Liver (tissue), 9 donors: Measurements from ENCODE around the gene CALML6. TPM values are rescaled to one million over a fixed set of nuclear protein-coding genes. Genes with fewer than 3 reads are reported as not detected.

Experiments used
- DNase-seq: peaks from one replicate; pipeline ENCODE4 v3.0.0-alpha.2; 2017; ENCODE audit warnings: low spot score
- H3K27ac ChIP-seq, 2 donors: one replicate each; pipeline ENCODE4 v1.7.0; 2013; ENCODE audit warnings: inconsistent platforms in 2 of 2, low read length in 2 of 2, control low read depth in 1 of 2, low read depth in 1 of 2, mild to moderate bottlenecking in 1 of 2
- H3K27me3 ChIP-seq, 4 donors: one replicate each; pipeline versions ENCODE4 v1.6.1 to v1.7.0; 2013; ENCODE audit warnings: low read length in 3 of 4, inconsistent platforms in 1 of 4, mild to moderate bottlenecking in 1 of 4, moderate library complexity in 1 of 4; ENCODE audit not compliant: control insufficient read depth in 4 of 4, insufficient read depth in 4 of 4
- H3K36me3 ChIP-seq, 4 donors: one replicate each; pipeline versions ENCODE4 v1.6.1 to v1.7.0; 2013; ENCODE audit warnings: low read length in 3 of 4, mild to moderate bottlenecking in 3 of 4, low read depth in 1 of 4, moderate library complexity in 1 of 4; ENCODE audit not compliant: control insufficient read depth in 4 of 4, insufficient read depth in 3 of 4
- H3K4me1 ChIP-seq, 4 donors: one replicate each; pipeline versions ENCODE4 v1.6.1 to v1.7.0; 2013; ENCODE audit warnings: low read length in 3 of 4, mild to moderate bottlenecking in 3 of 4, moderate library complexity in 1 of 4; ENCODE audit not compliant: control insufficient read depth in 4 of 4, insufficient read depth in 4 of 4
- H3K4me3 ChIP-seq, 3 donors: one replicate each; pipeline versions ENCODE4 v1.6.1 to v1.7.0; 2013; ENCODE audit warnings: low read length in 3 of 3, control low read depth in 1 of 3, low read depth in 1 of 3, mild to moderate bottlenecking in 1 of 3
- H3K9ac ChIP-seq, 2 donors: one replicate each; pipeline ENCODE4 v1.7.0; 2013; ENCODE audit warnings: low read length in 2 of 2, mild to moderate bottlenecking in 2 of 2, moderate library complexity in 2 of 2, control low read depth in 1 of 2, low read depth in 1 of 2
- H3K9me3 ChIP-seq, 4 donors: one replicate each; pipeline versions ENCODE4 v1.6.1 to v1.7.0; 2013; ENCODE audit warnings: low read length in 3 of 4; ENCODE audit not compliant: control insufficient read depth in 4 of 4
- ATF3 ChIP-seq: IDR thresholded peaks from 2 replicates; pipeline ENCODE4 v1.6.1; 2016; ENCODE audit warnings: antibody characterized with exemption
- CTCF ChIP-seq: fragments of 150-350 bp; IDR thresholded peaks from 2 replicates; pipeline ENCODE4 v1.5.1; 2017; ENCODE audit warnings: improper control_type of control experiment, low read depth, low read length; ENCODE audit not compliant: missing input control
- EGR1 ChIP-seq, 2 donors: IDR thresholded peaks; 2 replicates each; pipeline ENCODE4 v1.6.1; 2016 to 2018; ENCODE audit warnings: antibody characterized with exemption in 2 of 2, low read depth in 2 of 2
- FOXA2 ChIP-seq: IDR thresholded peaks from 2 replicates; pipeline ENCODE4 v1.6.1; 2016; ENCODE audit warnings: antibody characterized with exemption
- GABPA ChIP-seq, 2 donors: IDR thresholded peaks in 1 of 2; conservative IDR thresholded peaks in 1 of 2; 2 replicates each; pipeline ENCODE4 v1.6.1; 2016; ENCODE audit warnings: antibody characterized with exemption in 2 of 2, mild to moderate bottlenecking in 1 of 2, moderate library complexity in 1 of 2
- HNF4A ChIP-seq, 2 donors: conservative IDR thresholded peaks; 2 replicates each; pipeline ENCODE4 v1.6.1; 2016; ENCODE audit warnings: antibody characterized with exemption in 2 of 2, mild to moderate bottlenecking in 2 of 2
- MAX ChIP-seq: IDR thresholded peaks from 2 replicates; pipeline ENCODE4 v1.6.1; 2016; ENCODE audit warnings: antibody characterized with exemption
- NR2F2 ChIP-seq: IDR thresholded peaks from 2 replicates; pipeline ENCODE4 v1.6.1; 2016; ENCODE audit warnings: antibody characterized with exemption
- RAD21 ChIP-seq, 2 donors: IDR thresholded peaks; 2 replicates each; pipeline ENCODE4 v1.6.1; 2016; ENCODE audit warnings: antibody characterized with exemption in 2 of 2, mild to moderate bottlenecking in 2 of 2
- RXRA ChIP-seq, 2 donors: IDR thresholded peaks; 2 replicates each; pipeline ENCODE4 v1.6.1; 2017 to 2018; ENCODE audit warnings: antibody characterized with exemption in 2 of 2, mild to moderate bottlenecking in 1 of 2
- SP1 ChIP-seq: IDR thresholded peaks from 2 replicates; pipeline ENCODE4 v1.6.1; 2018; ENCODE audit warnings: antibody characterized with exemption, mild to moderate bottlenecking
- ZBTB33 ChIP-seq: IDR thresholded peaks from 2 replicates; pipeline ENCODE4 v1.6.1; 2016; ENCODE audit warnings: antibody characterized with exemption
- WGBS: extraction: QIAGEN DNeasy Blood & Tissue Kit; methylation state at CpG from one replicate; pipeline ENCODE4 v1.1.7; 2013; 5-methylcytosine and 5-hydroxymethylcytosine counted together
- polyA plus RNA-seq, 2 donors: library from polyadenylated mRNA; stranded (reverse) in 1 of 2; unstranded in 1 of 2; fragments of 200-250 nt in 1 of 2; fragments of >200 nt in 1 of 2; fragmentation: Nextera tagmentation in 1 of 2; extraction: Ambion mirVana in 1 of 2; gene quantifications; one replicate each; pipeline versions ENCODE4 v1.2.1 to v1.2.3, GENCODE V29; 2013 to 2015
- total RNA-seq, 2 donors: library from RNA; depleted of rRNA; stranded (reverse); fragments of >200 nt; gene quantifications; one replicate each; pipeline ENCODE4 v1.2.3, GENCODE V29; 2014
- donor health status: healthy.
- donor health status: healthy.
- donor health status: healthy.
- donor health status: healthy.
- donor health status: healthy.

CALML6 gene
- total and polyA plus RNA-seq, 4 donors, result 0.15 to 0.67 (median 0.47) TPM; not detected in 1

- Histone ChIP-seq H3K4me3 (no peak overlapping the region), H3K9me3 (no peaks in the 10 kb centered on the region), H3K4me1 (peaks cover 4 to 20% (median 14%) of the 10 kb centered on the region in 4 donors), H3K27me3 (no peaks in the 10 kb centered on the region), H3K27ac (no peak overlapping the region), H3K36me3 (no peaks in the 10 kb centered on the region), H3K9ac (peak overlapping the region in 1 of 2 donors; percentile 8)
- 23% methylated on average over 15 of the region's 15 CpGs for WGBS
- no peak for TF ChIP-seq MAX
- TF ChIP-seq RAD21 (IDR thresholded peaks at IDR 0.05), result peak; percentile 99
- TF ChIP-seq HNF4A (conservative IDR thresholded peaks at IDR 0.05), result peak in 1 of 2 donors; percentile 33
- no peak for TF ChIP-seq ZBTB33
- no peak for TF ChIP-seq FOXA2
- TF ChIP-seq RXRA (IDR thresholded peaks at IDR 0.05), result peak; percentile 58 to 71
- no peak for TF ChIP-seq EGR1 (IDR thresholded peaks at IDR 0.05; ENCODE audit: low read depth in 2 of 2)
- TF ChIP-seq NR2F2, result peak; percentile 84
- peak; percentile 23 for TF ChIP-seq SP1
- peak in 1 of 2 donors; percentile 22 for TF ChIP-seq GABPA (IDR thresholded peaks at IDR 0.05 in 1 of 2, conservative IDR thresholded peaks at IDR 0.05 in 1 of 2)
- peak; percentile 95 for TF ChIP-seq CTCF
- peak; percentile 83 for DNase-seq
Observed at GRCh38 chr1:1906185-1907097, 8.6 kb upstream of the CALML6 start.

GRCh38 chr1:1907098-1907736, 7.8 kb upstream of the CALML6 start:
- Histone ChIP-seq H3K27me3 (no peaks in the 10 kb centered on the region), H3K27ac (no peak overlapping the region), H3K4me3 (no peak overlapping the region), H3K36me3 (no peaks in the 10 kb centered on the region), H3K4me1 (peaks cover 4 to 20% (median 14%) of the 10 kb centered on the region in 4 donors), H3K9me3 (no peaks in the 10 kb centered on the region), H3K9ac (no peak overlapping the region)
- 85% methylated on average over 8 of the region's 8 CpGs for WGBS
- TF ChIP-seq ATF3 (no peak), RAD21 (IDR thresholded peaks at IDR 0.05) (no peak)
- DNase-seq, result no peak
